CD14-positive monocyte (primary cell): Measurements from ENCODE around the gene MUC6. TPM values are rescaled to one million over a fixed set of nuclear protein-coding genes. Genes with fewer than 3 reads are reported as not detected.

Experiments
- DNase-seq, 3 donors: peaks; one replicate each; pipeline ENCODE4 v3.0.0-alpha.2; 2011 to 2022
- H2AFZ ChIP-seq: 2 replicates; pipeline ENCODE4 v1.6.0; 2012; ENCODE audit warnings: mild to moderate bottlenecking, low read depth, low read length, inconsistent platforms; ENCODE audit not compliant: insufficient read depth, poor library complexity, severe bottlenecking
- H3K27ac ChIP-seq, 2 donors: 1 replicate in 1 of 2; 2 replicates in 1 of 2; pipeline ENCODE4 v1.5.1; 2012 to 2013; ENCODE audit warnings: low read length in 2 of 2, control low read depth in 1 of 2, inconsistent platforms in 1 of 2, low read depth in 1 of 2, mild to moderate bottlenecking in 1 of 2
- H3K27me3 ChIP-seq, 2 donors: one replicate each; pipeline versions ENCODE4 v1.6.0 to v1.6.1; 2011 to 2013; ENCODE audit warnings: low read length in 2 of 2; ENCODE audit not compliant: control insufficient read depth in 2 of 2, insufficient read depth in 2 of 2
- H3K36me3 ChIP-seq, 2 donors: replicated peaks in 1 of 2; 1 replicate in 1 of 2; 2 replicates in 1 of 2; pipeline versions ENCODE4 v1.5.1 to v1.6.1; 2012 to 2013; ENCODE audit warnings: low read length in 2 of 2, control low read depth in 1 of 2, inconsistent platforms in 1 of 2, mild to moderate bottlenecking in 1 of 2; ENCODE audit not compliant: insufficient read depth in 2 of 2, control insufficient read depth in 1 of 2
- H3K4me1 ChIP-seq, 2 donors: 1 replicate in 1 of 2; 2 replicates in 1 of 2; pipeline versions ENCODE4 v1.5.1 to v1.6.1; 2012 to 2013; ENCODE audit warnings: low read length in 2 of 2, control low read depth in 1 of 2, inconsistent platforms in 1 of 2, mild to moderate bottlenecking in 1 of 2, moderate library complexity in 1 of 2; ENCODE audit not compliant: insufficient read depth in 2 of 2, control insufficient read depth in 1 of 2
- H3K4me2 ChIP-seq: replicated peaks from 2 replicates; pipeline ENCODE3; 2012; ENCODE audit warnings: low read length, moderate library complexity, mild to moderate bottlenecking; ENCODE audit not compliant: poor library complexity, severe bottlenecking; ENCODE audit errors: extremely low read depth
- H3K4me3 ChIP-seq, 3 experiments: fragments of 200-600 bp in 1 of 3; sonication (generic) in 1 of 3; replicated peaks in 1 of 3; 1 replicate in 2 of 3; 2 replicates in 1 of 3; pipeline ENCODE4 v1.5.1; 2011 to 2013; ENCODE audit warnings: low read length in 3 of 3, mild to moderate bottlenecking in 3 of 3, control low read depth in 2 of 3, low read depth in 2 of 3, inconsistent platforms in 1 of 3, moderate library complexity in 1 of 3
- H3K79me2 ChIP-seq: 2 replicates; pipeline ENCODE4 v1.6.0; 2012; ENCODE audit warnings: mild to moderate bottlenecking, control low read depth, inconsistent platforms, low read length, moderate library complexity; ENCODE audit not compliant: insufficient read depth
- H3K9ac ChIP-seq: 2 replicates; pipeline ENCODE4 v1.6.0; 2017; ENCODE audit warnings: low read length, mild to moderate bottlenecking; ENCODE audit not compliant: insufficient read depth, poor library complexity, severe bottlenecking
- H3K9me3 ChIP-seq, 2 donors: replicated peaks in 1 of 2; 1 replicate in 1 of 2; 2 replicates in 1 of 2; pipeline versions ENCODE4 v1.5.1 to v1.6.1; 2012 to 2013; ENCODE audit warnings: low read length in 2 of 2, control low read depth in 1 of 2; ENCODE audit not compliant: control insufficient read depth in 1 of 2, insufficient read depth in 1 of 2
- H4K20me1 ChIP-seq: 2 replicates; pipeline ENCODE4 v1.6.0; 2012; ENCODE audit warnings: mild to moderate bottlenecking, low read length, control low read depth, moderate library complexity; ENCODE audit not compliant: insufficient read depth
- H3K27ac Mint-ChIP-seq, 7 donors: one replicate each; pipeline ENCODE4 v1.8.0; 2020; ENCODE audit warnings: mild to moderate bottlenecking in 7 of 7, mixed read lengths in 7 of 7, moderate library complexity in 6 of 7, inconsistent platforms in 2 of 7
- H3K27me3 Mint-ChIP-seq, 3 donors: one replicate each; pipeline ENCODE4 v1.8.0; 2021 to 2022; ENCODE audit warnings: low read depth in 3 of 3, mild to moderate bottlenecking in 3 of 3, mixed read lengths in 3 of 3, moderate library complexity in 3 of 3, inconsistent platforms in 1 of 3
- H3K36me3 Mint-ChIP-seq, 2 donors: one replicate each; pipeline ENCODE4 v1.8.0; 2020; ENCODE audit warnings: mixed read lengths in 2 of 2, inconsistent platforms in 1 of 2, mild to moderate bottlenecking in 1 of 2
- H3K4me1 Mint-ChIP-seq: one replicate; pipeline ENCODE4 v1.8.0; 2020; ENCODE audit warnings: mild to moderate bottlenecking, mixed read lengths
- H3K4me3 Mint-ChIP-seq, 2 donors: one replicate each; pipeline ENCODE4 v1.8.0; 2020; ENCODE audit warnings: mild to moderate bottlenecking in 2 of 2, mixed read lengths in 2 of 2, moderate library complexity in 1 of 2
- H3K9me3 Mint-ChIP-seq, 7 donors: one replicate each; pipeline ENCODE4 v1.8.0; 2020 to 2022; ENCODE audit warnings: mixed read lengths in 7 of 7, mild to moderate bottlenecking in 6 of 7, moderate library complexity in 6 of 7, inconsistent platforms in 2 of 7
- WGBS: methylation state at CpG from one replicate; pipeline ENCODE4 v1.1.5; 2013; ENCODE audit warnings: missing lambda C conversion rate; ENCODE audit not compliant: insufficient coverage; 5-methylcytosine and 5-hydroxymethylcytosine counted together
- intact Hi-C, 2 donors: fragments of 100-400 bp; cut with micrococcal nuclease; formaldehyde crosslinking; loops; one replicate each; pipeline versions ENCODE4 v1.15.0 to v1.15.1; 2023
- polyA plus RNA-seq, 3 donors: library from polyadenylated mRNA; depleted of rRNA in 1 of 3; unstranded in 2 of 3; stranded (reverse) in 1 of 3; fragments of 300-500 nt in 2 of 3; fragments of >200 nt in 1 of 3; fragmentation: Illumina TruSeq in 2 of 3; gene quantifications; 1 replicate in 2 of 3; 2 replicates in 1 of 3; pipeline ENCODE4 v1.2.3, GENCODE V29; 2012 to 2021
- TF ChIP-seq, protein P1 (sequence below): fragments of 200-600 bp; IDR thresholded peaks from one replicate; pipeline ENCODE4 v1.8.0; 2022; ENCODE audit warnings: antibody characterized with exemption, mild to moderate bottlenecking

Gene MUC6
- polyA plus RNA-seq, 3 donors: not detected

DNA sequence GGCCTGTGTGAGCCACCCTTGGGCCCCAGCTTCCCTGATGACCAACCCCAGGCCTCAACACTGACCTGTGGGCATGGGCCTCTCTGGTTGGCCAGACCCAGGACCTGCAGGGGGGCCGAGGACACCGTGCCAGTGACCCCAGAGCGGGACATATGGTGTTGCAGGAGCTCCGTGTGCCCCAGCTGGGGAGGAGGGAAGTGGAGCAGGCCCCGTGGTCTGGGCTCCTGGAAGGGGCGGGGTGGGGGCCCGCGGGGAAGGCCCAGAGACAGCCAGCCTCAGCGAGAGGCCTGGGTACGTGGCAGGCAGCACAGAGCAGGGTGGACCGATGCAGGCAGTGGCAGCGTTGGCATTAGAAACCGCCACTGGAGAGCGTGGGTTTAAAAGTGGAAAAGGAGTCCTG, 22.2 kb downstream of the MUC6 start:
- H3K79me2 ChIP-seq: no peaks in the 10 kb centered on the region
- peaks cover 4% of the 10 kb centered on the region for H4K20me1 ChIP-seq
- peaks cover 0 to 9% of the 10 kb centered on the region in 2 donors for H3K9me3 ChIP-seq
- H3K36me3 ChIP-seq: peaks cover 24 to 26% of the 10 kb centered on the region in 2 donors
- Mint-ChIP-seq H3K36me3 (peaks cover 28 to 29% of the 10 kb centered on the region in 2 donors), H3K9me3 (peaks cover 3 to 16% (median 13%) of the 10 kb centered on the region in 7 donors), H3K27ac (no peak overlapping the region), H3K27me3 (no peaks in the 10 kb centered on the region), H3K4me1 (no peaks in the 10 kb centered on the region), H3K4me3 (no peak overlapping the region)
- TF ChIP-seq, protein P1, sequence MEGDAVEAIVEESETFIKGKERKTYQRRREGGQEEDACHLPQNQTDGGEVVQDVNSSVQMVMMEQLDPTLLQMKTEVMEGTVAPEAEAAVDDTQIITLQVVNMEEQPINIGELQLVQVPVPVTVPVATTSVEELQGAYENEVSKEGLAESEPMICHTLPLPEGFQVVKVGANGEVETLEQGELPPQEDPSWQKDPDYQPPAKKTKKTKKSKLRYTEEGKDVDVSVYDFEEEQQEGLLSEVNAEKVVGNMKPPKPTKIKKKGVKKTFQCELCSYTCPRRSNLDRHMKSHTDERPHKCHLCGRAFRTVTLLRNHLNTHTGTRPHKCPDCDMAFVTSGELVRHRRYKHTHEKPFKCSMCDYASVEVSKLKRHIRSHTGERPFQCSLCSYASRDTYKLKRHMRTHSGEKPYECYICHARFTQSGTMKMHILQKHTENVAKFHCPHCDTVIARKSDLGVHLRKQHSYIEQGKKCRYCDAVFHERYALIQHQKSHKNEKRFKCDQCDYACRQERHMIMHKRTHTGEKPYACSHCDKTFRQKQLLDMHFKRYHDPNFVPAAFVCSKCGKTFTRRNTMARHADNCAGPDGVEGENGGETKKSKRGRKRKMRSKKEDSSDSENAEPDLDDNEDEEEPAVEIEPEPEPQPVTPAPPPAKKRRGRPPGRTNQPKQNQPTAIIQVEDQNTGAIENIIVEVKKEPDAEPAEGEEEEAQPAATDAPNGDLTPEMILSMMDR: no peak
- H2AFZ ChIP-seq: no peak overlapping the region
- DNase-seq: no peak
- H3K27ac ChIP-seq: no peak overlapping the region
- H3K4me3 ChIP-seq: no peak overlapping the region
- H3K27me3 ChIP-seq: no peaks in the 10 kb centered on the region
- intact Hi-C loops: no loop called here
- H3K4me2 ChIP-seq: no peak overlapping the region
- no peaks in the 10 kb centered on the region for H3K4me1 ChIP-seq
- no peak overlapping the region for H3K9ac ChIP-seq
- WGBS: 86% methylated on average over 10 of the region's 14 CpGs

DNA sequence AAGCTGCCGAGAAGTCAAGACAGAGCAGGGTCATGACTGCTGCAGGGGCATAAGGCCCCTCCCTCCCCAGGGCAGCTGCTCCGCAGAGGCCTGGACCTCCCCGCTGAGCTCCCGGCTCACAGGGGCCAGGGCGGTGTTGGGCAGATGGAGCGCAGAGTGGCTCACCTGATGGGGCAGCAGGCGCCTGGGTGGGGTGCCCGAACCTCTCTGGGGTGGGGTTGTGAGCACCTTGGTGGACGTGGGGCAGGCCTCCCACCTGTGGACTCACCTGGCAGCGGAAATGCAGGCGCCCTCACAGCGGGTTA, 22.9 kb downstream of the MUC6 start:
- Histone ChIP-seq H3K9ac (no peak overlapping the region), H3K4me2 (no peak overlapping the region), H3K27ac (no peak overlapping the region), H3K4me1 (no peaks in the 10 kb centered on the region), H4K20me1 (peaks cover 4% of the 10 kb centered on the region), H3K4me3 (no peak overlapping the region), H2AFZ (no peak overlapping the region), H3K36me3 (peaks cover 31 to 33% of the 10 kb centered on the region in 2 donors), H3K27me3 (no peaks in the 10 kb centered on the region), H3K9me3 (peaks cover 0 to 9% of the 10 kb centered on the region in 2 donors), H3K79me2 (no peaks in the 10 kb centered on the region)
- 98% methylated on average over 11 of the region's 12 CpGs for WGBS
- Mint-ChIP-seq H3K4me3 (no peak overlapping the region), H3K27me3 (no peaks in the 10 kb centered on the region), H3K36me3 (peaks cover 34 to 35% of the 10 kb centered on the region in 2 donors), H3K9me3 (peaks cover 3 to 16% (median 13%) of the 10 kb centered on the region in 7 donors), H3K4me1 (no peaks in the 10 kb centered on the region), H3K27ac (no peak overlapping the region)
- TF ChIP-seq, protein P1: no peak
- DNase-seq: no peak
- intact Hi-C loops: no loop called here
